GM12873 (cell line): ENCODE data around the gene PACSIN1.

Experiments
- TF ChIP-seq, protein P1 (sequence below): IDR thresholded peaks from 2 replicates; pipeline ENCODE4 v1.5.1; 2012; ENCODE audit warnings: low read depth, mild to moderate bottlenecking, moderate library complexity, low read length, control low read depth; ENCODE audit not compliant: insufficient read depth; ENCODE audit errors: missing control alignments

Gene PACSIN1

DNA sequence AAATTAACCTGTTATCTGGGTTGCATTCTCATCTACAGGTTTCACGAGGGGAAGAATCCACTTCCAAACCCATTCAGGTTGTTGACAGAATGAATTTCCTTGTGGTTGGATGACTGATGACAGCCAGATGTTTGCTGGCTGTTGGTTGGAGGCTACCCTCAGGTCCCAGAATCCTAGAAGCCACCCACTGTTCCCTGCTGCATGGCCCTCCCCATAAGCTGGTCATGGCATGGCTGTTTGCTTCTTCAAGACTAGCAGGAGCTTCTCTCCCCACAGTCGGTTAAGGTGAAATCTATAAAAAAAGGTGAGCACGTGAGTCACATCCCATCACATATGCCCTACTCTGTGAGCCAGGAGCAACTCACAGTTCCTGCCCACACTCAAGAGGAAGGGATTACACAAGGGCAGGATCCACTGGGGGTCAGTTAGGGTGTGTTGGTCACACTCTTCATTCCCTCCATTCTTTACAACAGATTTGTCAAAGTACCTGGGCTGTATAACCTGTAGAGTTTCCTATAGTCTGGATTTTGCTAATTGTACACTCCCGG lies 20.5 kb upstream of the PACSIN1 start:
- TF ChIP-seq, protein P1, sequence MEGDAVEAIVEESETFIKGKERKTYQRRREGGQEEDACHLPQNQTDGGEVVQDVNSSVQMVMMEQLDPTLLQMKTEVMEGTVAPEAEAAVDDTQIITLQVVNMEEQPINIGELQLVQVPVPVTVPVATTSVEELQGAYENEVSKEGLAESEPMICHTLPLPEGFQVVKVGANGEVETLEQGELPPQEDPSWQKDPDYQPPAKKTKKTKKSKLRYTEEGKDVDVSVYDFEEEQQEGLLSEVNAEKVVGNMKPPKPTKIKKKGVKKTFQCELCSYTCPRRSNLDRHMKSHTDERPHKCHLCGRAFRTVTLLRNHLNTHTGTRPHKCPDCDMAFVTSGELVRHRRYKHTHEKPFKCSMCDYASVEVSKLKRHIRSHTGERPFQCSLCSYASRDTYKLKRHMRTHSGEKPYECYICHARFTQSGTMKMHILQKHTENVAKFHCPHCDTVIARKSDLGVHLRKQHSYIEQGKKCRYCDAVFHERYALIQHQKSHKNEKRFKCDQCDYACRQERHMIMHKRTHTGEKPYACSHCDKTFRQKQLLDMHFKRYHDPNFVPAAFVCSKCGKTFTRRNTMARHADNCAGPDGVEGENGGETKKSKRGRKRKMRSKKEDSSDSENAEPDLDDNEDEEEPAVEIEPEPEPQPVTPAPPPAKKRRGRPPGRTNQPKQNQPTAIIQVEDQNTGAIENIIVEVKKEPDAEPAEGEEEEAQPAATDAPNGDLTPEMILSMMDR, result no peak

DNA sequence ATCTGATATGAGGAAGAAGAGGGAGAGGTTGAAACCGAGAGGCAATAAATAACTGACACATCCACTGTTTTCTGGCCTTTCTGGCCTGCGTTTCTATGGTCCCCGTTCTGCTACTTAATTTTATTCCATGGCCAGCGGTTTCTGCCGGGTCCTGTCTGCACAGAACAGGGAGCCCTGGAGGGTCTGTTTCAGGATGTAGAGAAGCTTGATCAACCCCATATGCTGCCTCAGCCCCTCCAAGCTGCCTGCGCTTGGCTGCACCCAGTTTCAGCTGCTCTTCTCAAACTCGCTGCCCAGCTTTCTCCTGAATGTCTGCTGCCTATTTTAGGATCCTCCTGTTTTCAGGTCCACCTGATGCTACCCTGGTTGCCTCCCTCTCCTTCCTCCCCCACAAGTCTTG lies 18.5 kb upstream of the PACSIN1 start:
- TF ChIP-seq, protein P1, result no peak

DNA sequence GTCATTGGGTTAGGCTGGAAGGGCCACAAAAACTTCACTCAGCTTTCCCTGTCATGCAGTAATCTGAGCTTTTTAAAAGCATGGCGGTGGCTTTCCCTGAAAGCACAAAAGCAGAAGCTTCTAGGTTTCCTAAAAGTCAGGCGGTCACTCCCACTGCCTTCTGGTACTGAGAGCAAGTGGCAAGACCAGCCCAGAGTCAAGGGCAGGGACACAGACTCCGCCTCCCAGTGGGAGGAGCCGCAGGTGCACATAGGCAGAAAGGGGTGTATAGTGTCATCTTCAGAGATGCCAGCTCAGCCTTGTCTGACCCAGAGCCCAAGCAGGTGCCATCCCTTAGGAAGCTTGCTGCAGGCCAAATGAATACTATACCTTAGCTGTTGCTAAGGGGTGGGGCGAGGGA lies 18.0 kb upstream of the PACSIN1 start:
- TF ChIP-seq, protein P1, result no peak

DNA sequence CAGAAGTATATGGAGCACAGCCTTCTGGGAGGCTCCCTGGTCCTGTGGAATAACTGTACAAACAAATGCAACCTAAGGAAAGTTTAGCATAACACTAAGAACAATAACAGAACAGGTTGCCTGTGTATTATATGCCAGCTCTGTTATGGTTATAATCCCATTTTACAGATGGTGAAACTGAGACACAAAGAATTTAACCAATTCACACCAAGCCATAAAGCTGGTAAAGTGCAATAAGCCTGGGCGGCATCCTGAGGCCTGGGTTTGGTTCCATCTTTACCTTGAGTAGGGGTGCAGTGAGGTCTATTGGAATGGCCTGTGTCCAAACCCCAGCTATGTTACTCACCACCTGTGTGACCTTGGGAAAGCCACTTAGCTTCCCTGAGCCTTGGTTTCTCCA lies 14.7 kb upstream of the PACSIN1 start:
- TF ChIP-seq, protein P1, result no peak

DNA sequence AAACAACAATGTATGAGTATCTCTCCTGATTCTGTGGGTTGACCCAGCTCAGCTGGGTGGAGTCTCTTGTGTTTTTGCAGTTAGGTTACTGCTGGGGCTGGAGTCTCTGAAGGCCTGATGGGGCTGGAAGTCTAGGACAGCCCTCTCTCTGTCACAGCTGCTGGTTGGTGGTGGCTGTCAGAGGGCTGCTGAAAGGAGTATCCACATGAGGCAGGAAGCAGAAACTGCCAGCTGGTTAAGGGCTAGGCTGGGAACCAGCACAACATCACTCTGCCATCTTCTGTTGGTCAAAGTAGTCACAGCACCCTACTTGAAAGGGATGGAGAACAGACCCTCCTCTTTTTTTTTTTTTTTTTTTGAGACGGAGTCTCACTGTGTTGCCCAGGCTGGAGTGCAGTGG lies 10.0 kb upstream of the PACSIN1 start:
- TF ChIP-seq, protein P1, result no peak

DNA sequence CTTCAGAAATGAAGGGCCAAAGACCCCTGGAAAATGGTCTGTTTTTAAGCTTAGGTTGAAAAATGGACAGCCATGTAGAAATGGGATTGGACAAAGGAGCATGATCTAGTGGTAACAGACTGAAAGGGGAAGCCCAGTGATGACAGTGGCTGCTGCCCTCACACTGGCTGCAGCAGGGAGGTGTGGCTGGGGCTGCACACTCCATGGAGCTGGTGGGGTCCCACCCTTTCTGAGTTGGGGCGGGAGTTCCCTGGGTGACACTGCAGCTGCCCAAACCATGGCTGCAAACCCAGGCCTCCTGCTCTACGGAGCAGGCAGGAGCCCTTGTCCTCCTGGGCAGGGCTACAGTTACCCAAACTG lies 8.5 kb upstream of the PACSIN1 start:
- TF ChIP-seq, protein P1, result no peak

DNA sequence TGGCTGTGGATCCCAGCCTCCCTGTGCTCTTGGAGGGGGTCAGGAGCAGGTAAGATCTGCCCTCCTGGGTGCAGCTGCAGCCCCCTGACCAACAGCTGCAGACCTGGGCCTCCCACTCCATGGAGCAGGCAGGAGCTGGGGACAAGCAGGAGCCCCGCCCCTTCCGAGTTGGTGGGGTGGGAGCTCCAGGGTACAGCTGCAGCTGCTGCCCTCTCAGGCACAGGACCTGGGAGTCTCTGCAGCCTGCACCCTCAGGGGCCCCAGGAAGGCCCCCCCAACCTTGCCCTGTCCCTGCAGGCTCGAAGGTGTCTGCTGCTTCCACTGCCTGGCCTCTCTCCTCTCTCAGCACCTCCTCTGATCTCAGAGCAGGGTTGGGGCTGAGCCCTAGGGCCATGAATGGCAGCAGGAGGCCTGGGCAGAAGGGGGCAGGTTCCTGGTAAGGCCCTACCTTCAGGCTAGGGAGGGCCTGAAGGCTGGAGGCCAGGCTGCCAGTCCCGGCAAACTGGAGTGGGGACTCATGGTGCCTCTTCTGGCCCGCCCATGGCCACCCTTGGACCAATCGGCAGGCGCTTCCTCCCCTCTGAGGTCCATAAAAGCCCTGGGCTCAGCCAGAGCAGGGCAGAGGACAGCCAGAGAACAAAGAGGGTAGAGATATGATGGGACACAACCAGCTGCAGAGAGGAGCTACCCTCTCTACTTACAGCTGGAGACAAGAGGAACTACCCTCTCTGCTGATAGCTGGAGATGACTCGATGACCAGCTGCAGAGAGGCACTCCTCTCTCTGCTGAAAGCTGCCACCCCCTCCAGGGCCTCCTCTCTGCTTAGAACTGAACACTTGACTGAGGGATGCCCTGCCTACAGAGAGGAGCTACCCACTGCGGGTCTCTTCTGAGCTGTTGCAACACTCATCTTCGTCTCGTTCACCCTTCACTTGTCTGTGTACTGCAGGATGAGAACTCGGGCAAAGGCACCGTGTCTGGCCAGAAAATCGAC lies 7.8 kb upstream of the PACSIN1 start:
- TF ChIP-seq, protein P1, result no peak
